Right cardiac atrium (tissue), 5 donors: ENCODE results near the gene LRP1B. TPM values are rescaled to one million over a fixed set of nuclear protein-coding genes. Genes with fewer than 3 reads are reported as not detected.
"Not testable (repeated sequence)": the region's sequence is repeated elsewhere in the genome, so short reads cannot be mapped to it uniquely, and the experiment has no call there.

Source experiments
- ATAC-seq, 2 donors: fragments of 200-7000 bp; cut with Tn5 transposase; one replicate each; pipeline versions ENCODE4 v1.8.0 to v1.9.1; 2020; ENCODE audit warnings: moderate library complexity in 2 of 2, mild to moderate bottlenecking in 1 of 2
- DNase-seq, 3 donors: peaks; one replicate each; pipeline ENCODE4 v3.0.0-alpha.2; 2020
- H3K27ac ChIP-seq: one replicate; pipeline ENCODE4 v1.5.1; 2013; ENCODE audit warnings: mild to moderate bottlenecking, low read length, control low read depth, moderate library complexity
- H3K27me3 ChIP-seq: one replicate; pipeline ENCODE4 v1.6.1; 2013; ENCODE audit not compliant: control insufficient read depth, insufficient read depth
- H3K4me1 ChIP-seq: one replicate; pipeline ENCODE4 v1.6.1; 2013; ENCODE audit warnings: low read length; ENCODE audit not compliant: control insufficient read depth, insufficient read depth
- H3K4me3 ChIP-seq: one replicate; pipeline ENCODE4 v1.5.1; 2013; ENCODE audit warnings: low read length, control low read depth
- H3K9me3 ChIP-seq: one replicate; pipeline ENCODE4 v1.6.1; 2013; ENCODE audit warnings: low read length; ENCODE audit not compliant: control insufficient read depth
- WGBS: extraction: QIAGEN DNeasy Blood & Tissue Kit; methylation state at CpG from one replicate; pipeline ENCODE4 v1.1.7; 2013; 5-methylcytosine and 5-hydroxymethylcytosine counted together
- intact Hi-C, 4 donors: fragments of 100-400 bp; cut with DNase I; formaldehyde crosslinking; loops; one replicate each; pipeline versions ENCODE4 v1.11.0 to v1.14.0; 2022 to 2023
- polyA plus RNA-seq: library from polyadenylated mRNA; stranded (reverse); fragments of 200-250 nt; gene quantifications from one replicate; pipeline ENCODE4 v1.2.3, GENCODE V29; 2013
- total RNA-seq, 4 donors: library from RNA; stranded (reverse); fragmentation: NEBNext Ultra II Directional; extraction: Animal tissue kit (Norgen Biotek cat#: 25700); gene quantifications; one replicate each; pipeline ENCODE4 v1.2.1, GENCODE V29; 2021
- donor health status: healthy with polysubstance abuse.
- donor health status: DM: no; HTN: yes; CAD: no.
- donor health status: DM: no; HTN: no; CAD: no.
- donor health status: DM: no; HTN: yes; CAD: no; lungs with severe emphysema.
- donor health status: DM: yes; HTN: yes; CAD: no.

The LRP1B gene
- total and polyA plus RNA-seq, 5 donors = 0.21 to 1.8 (median 0.34) TPM

- no peaks in the 10 kb centered on the region for H3K4me1 ChIP-seq
- H3K4me3 ChIP-seq = no peak overlapping the region
- no peak for ATAC-seq
- intact Hi-C loops = no loop called here
- H3K9me3 ChIP-seq = no peaks in the 10 kb centered on the region
- no peak overlapping the region for H3K27ac ChIP-seq
- H3K27me3 ChIP-seq = no peaks in the 10 kb centered on the region
- no peak for DNase-seq
These were observed 1842.1 kb downstream of the LRP1B start for GRCh38 chr2:140288726-140289125.

- H3K4me3 ChIP-seq = no peak overlapping the region
- no peak for DNase-seq
- H3K9me3 ChIP-seq = no peaks in the 10 kb centered on the region
- intact Hi-C loops = no loop called here
- 56% methylated on average over 2 of the region's 2 CpGs for WGBS
- no peak overlapping the region for H3K27ac ChIP-seq
- H3K4me1 ChIP-seq = no peaks in the 10 kb centered on the region
- no peaks in the 10 kb centered on the region for H3K27me3 ChIP-seq
- no peak for ATAC-seq
These were observed 1842.6 kb downstream of the LRP1B start for GRCh38 chr2:140288213-140288612.

- no peak overlapping the region for H3K4me3 ChIP-seq
- DNase-seq = no peak
- ATAC-seq = no peak
- H3K9me3 ChIP-seq = no peaks in the 10 kb centered on the region
- no peaks in the 10 kb centered on the region for H3K27me3 ChIP-seq
- 36% methylated on average over 1 of the region's 1 CpG for WGBS
- intact Hi-C loops = no loop called here
- no peaks in the 10 kb centered on the region for H3K4me1 ChIP-seq
- no peak overlapping the region for H3K27ac ChIP-seq
These were observed 1844.4 kb downstream of the LRP1B start for GRCh38 chr2:140286377-140286776.

- DNase-seq, H3K4me3 ChIP-seq, ATAC-seq, H3K4me1 ChIP-seq, intact Hi-C loops, H3K27me3 ChIP-seq, H3K9me3 ChIP-seq, H3K27ac ChIP-seq: not testable (repeated sequence)
- 50% methylated on average over 5 of the region's 5 CpGs for WGBS
These were observed 1853.5 kb downstream of the LRP1B start for GRCh38 chr2:140277344-140277743.

GRCh38 chr2:140276661-140277060, 1854.2 kb downstream of the LRP1B start:
- Histone ChIP-seq H3K4me3 (no peak overlapping the region), H3K27me3 (no peaks in the 10 kb centered on the region), H3K4me1 (no peaks in the 10 kb centered on the region), H3K27ac (no peak overlapping the region), H3K9me3 (no peaks in the 10 kb centered on the region)
- intact Hi-C loops = no loop called here
- no peak for ATAC-seq
- WGBS = 93% methylated on average over 1 of the region's 1 CpG
- no peak for DNase-seq

- WGBS = 77% methylated on average over 7 of the region's 7 CpGs
- no peaks in the 10 kb centered on the region for H3K9me3 ChIP-seq
These were observed 1855.4 kb downstream of the LRP1B start for GRCh38 chr2:140275427-140275826.

GRCh38 chr2:140274891-140275290, 1855.9 kb downstream of the LRP1B start:
- no peak for ATAC-seq
- 88% methylated on average over 5 of the region's 5 CpGs for WGBS

More at GRCh38 chr2:140275427-140275826, 1855.4 kb downstream of the LRP1B start:
- H3K4me1 ChIP-seq = no peaks in the 10 kb centered on the region
- no peaks in the 10 kb centered on the region for H3K27me3 ChIP-seq
- ATAC-seq (no peak), DNase-seq (no peak)
- intact Hi-C loops = no loop called here
- H3K27ac ChIP-seq = no peak overlapping the region
- H3K4me3 ChIP-seq = no peak overlapping the region

GRCh38 chr2:140273958-140274357, 1856.9 kb downstream of the LRP1B start:
- 91% methylated on average over 2 of the region's 2 CpGs for WGBS
- Histone ChIP-seq H3K27ac (no peak overlapping the region), H3K4me1 (no peaks in the 10 kb centered on the region), H3K4me3 (no peak overlapping the region), H3K27me3 (no peaks in the 10 kb centered on the region), H3K9me3 (no peaks in the 10 kb centered on the region)
- ATAC-seq = no peak
- no peak for DNase-seq
- intact Hi-C loops = no loop called here

More at GRCh38 chr2:140274891-140275290, 1855.9 kb downstream of the LRP1B start:
- no peak overlapping the region for H3K4me3 ChIP-seq
- H3K4me1 ChIP-seq = no peaks in the 10 kb centered on the region
- intact Hi-C loops = no loop called here
- H3K9me3 ChIP-seq = no peaks in the 10 kb centered on the region
- DNase-seq = no peak
- H3K27ac ChIP-seq = no peak overlapping the region
- no peaks in the 10 kb centered on the region for H3K27me3 ChIP-seq

- Histone ChIP-seq H3K4me3 (no peak overlapping the region), H3K4me1 (no peaks in the 10 kb centered on the region), H3K27me3 (no peaks in the 10 kb centered on the region), H3K27ac (no peak overlapping the region), H3K9me3 (no peaks in the 10 kb centered on the region)
- DNase-seq (no peak), ATAC-seq (no peak)
- 92% methylated on average over 4 of the region's 4 CpGs for WGBS
- intact Hi-C loops = no loop called here
These were observed 1857.4 kb downstream of the LRP1B start for GRCh38 chr2:140273408-140273807.

- intact Hi-C loops = no loop called here
- WGBS = 58% methylated on average over 1 of the region's 1 CpG
- H3K4me1 ChIP-seq = no peaks in the 10 kb centered on the region
- no peaks in the 10 kb centered on the region for H3K27me3 ChIP-seq
- H3K4me3 ChIP-seq = no peak overlapping the region
- no peaks in the 10 kb centered on the region for H3K9me3 ChIP-seq
- no peak overlapping the region for H3K27ac ChIP-seq
- DNase-seq (no peak), ATAC-seq (no peak)
These were observed 1860.6 kb downstream of the LRP1B start for GRCh38 chr2:140270224-140270623.

- 82% methylated on average over 7 of the region's 7 CpGs for WGBS
- Histone ChIP-seq H3K27me3 (no peaks in the 10 kb centered on the region), H3K9me3 (no peaks in the 10 kb centered on the region), H3K4me1 (no peaks in the 10 kb centered on the region), H3K4me3 (no peak overlapping the region), H3K27ac (no peak overlapping the region)
- DNase-seq = no peak
- ATAC-seq = no peak
- intact Hi-C loops = no loop called here
These were observed 1861.8 kb downstream of the LRP1B start for GRCh38 chr2:140269000-140269399.

- intact Hi-C loops = no loop called here
- H3K4me1 ChIP-seq = no peaks in the 10 kb centered on the region
- H3K4me3 ChIP-seq = no peak overlapping the region
- WGBS = 85% methylated on average over 6 of the region's 6 CpGs
- ATAC-seq = no peak
- DNase-seq = no peak
- H3K27ac ChIP-seq = no peak overlapping the region
- no peaks in the 10 kb centered on the region for H3K27me3 ChIP-seq
- H3K9me3 ChIP-seq = no peaks in the 10 kb centered on the region
These were observed 1867.9 kb downstream of the LRP1B start for GRCh38 chr2:140262908-140263307.
